ENCODE results near the gene FBXO42.

GRCh38 chr1:16235944-16236510 lies 116.3 kb downstream of the FBXO42 start:
- no peak for TF ChIP-seq EZH2 (IDR thresholded peaks at IDR 0.05; ENCODE audit: borderline replicate concordance, low read length)
- TF ChIP-seq CTCF (IDR thresholded peaks at IDR 0.05; ENCODE audit: low read length) = peak; percentile 44

Data from OCI-LY1 (cell line).